ENCODE measurements around the gene TMEM214. TPM values are rescaled to one million over a fixed set of nuclear protein-coding genes. Genes with fewer than 3 reads are reported as not detected.

The TMEM214 gene
- total and polyA plus RNA-seq, 2 donors from 2014 or later, result 50.5 to 74.8 TPM

DNA sequence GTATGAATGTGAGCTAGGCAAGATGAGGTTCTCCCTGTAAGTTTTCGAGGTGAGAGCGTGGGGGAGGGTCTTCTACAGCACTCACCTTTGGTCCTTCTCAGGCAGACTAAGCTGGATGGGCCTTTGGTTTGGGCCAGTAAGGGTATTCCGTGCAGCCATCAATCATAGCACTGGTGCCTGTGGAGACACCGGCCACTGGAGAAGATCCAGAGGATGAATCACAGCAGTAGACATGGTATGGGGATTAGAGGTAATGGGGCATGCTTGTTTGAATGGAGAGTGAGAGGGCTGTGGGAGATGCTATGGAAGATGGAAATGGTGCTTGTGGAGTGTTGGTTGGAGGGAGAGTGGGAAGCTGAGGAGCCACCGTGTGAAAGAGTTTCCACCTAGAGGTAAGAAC, 46.2 kb upstream of the TMEM214 start:
- Histone ChIP-seq H3K27me3 (ENCODE audit: control insufficient read depth, insufficient read depth, low read length) (no peaks in the 10 kb centered on the region), H3K9ac (ENCODE audit: low read length in 3 of 3) (no peak overlapping the region), H3K9me3 (ENCODE audit: control insufficient read depth in 2 of 3, insufficient read depth in 1 of 3, low read length in 3 of 3) (no peaks in the 10 kb centered on the region), H3K4me3 (ENCODE audit: low read length in 3 of 3) (no peak overlapping the region), H3K4me1 (ENCODE audit: control insufficient read depth in 2 of 3, insufficient read depth in 2 of 3, low read depth in 1 of 3, low read length in 3 of 3) (peaks cover 0 to 12% (median 12%) of the 10 kb centered on the region in 3 donors), H3K36me3 (ENCODE audit: control insufficient read depth in 2 of 3, insufficient read depth in 3 of 3, low read length in 3 of 3) (no peaks in the 10 kb centered on the region), H3K27ac (ENCODE audit: low read depth in 2 of 2, low read length in 2 of 2) (no peak overlapping the region)
- TF ChIP-seq, protein P1, sequence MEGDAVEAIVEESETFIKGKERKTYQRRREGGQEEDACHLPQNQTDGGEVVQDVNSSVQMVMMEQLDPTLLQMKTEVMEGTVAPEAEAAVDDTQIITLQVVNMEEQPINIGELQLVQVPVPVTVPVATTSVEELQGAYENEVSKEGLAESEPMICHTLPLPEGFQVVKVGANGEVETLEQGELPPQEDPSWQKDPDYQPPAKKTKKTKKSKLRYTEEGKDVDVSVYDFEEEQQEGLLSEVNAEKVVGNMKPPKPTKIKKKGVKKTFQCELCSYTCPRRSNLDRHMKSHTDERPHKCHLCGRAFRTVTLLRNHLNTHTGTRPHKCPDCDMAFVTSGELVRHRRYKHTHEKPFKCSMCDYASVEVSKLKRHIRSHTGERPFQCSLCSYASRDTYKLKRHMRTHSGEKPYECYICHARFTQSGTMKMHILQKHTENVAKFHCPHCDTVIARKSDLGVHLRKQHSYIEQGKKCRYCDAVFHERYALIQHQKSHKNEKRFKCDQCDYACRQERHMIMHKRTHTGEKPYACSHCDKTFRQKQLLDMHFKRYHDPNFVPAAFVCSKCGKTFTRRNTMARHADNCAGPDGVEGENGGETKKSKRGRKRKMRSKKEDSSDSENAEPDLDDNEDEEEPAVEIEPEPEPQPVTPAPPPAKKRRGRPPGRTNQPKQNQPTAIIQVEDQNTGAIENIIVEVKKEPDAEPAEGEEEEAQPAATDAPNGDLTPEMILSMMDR (IDR thresholded peaks at IDR 0.05; ENCODE audit: borderline replicate concordance, extremely low read depth, insufficient read depth), result no peak
- intact Hi-C loops (cut with DNase I), result no loop called here
- FAIRE-seq, result no peak
- no peak for DNase-seq

- no peak overlapping the region for H3K9ac ChIP-seq (ENCODE audit: low read length in 3 of 3)
- no peaks in the 10 kb centered on the region for H3K36me3 ChIP-seq (ENCODE audit: control insufficient read depth in 2 of 3, insufficient read depth in 3 of 3, low read length in 3 of 3)
- FAIRE-seq (no peak), DNase-seq (no peak)
- H3K27me3 ChIP-seq (ENCODE audit: control insufficient read depth, insufficient read depth, low read length), result no peaks in the 10 kb centered on the region
- intact Hi-C loops (cut with DNase I), result no loop called here
- H3K27ac ChIP-seq (ENCODE audit: low read depth in 2 of 2, low read length in 2 of 2), result no peak overlapping the region
- no peaks in the 10 kb centered on the region for H3K9me3 ChIP-seq (ENCODE audit: control insufficient read depth in 2 of 3, insufficient read depth in 1 of 3, low read length in 3 of 3)
- no peak overlapping the region for H3K4me3 ChIP-seq (ENCODE audit: low read length in 3 of 3)
- TF ChIP-seq, protein P1 (IDR thresholded peaks at IDR 0.05; ENCODE audit: borderline replicate concordance, extremely low read depth, insufficient read depth), result no peak
- H3K4me1 ChIP-seq (ENCODE audit: control insufficient read depth in 2 of 3, insufficient read depth in 2 of 3, low read depth in 1 of 3, low read length in 3 of 3), result peaks cover 0 to 3% (median 0%) of the 10 kb centered on the region in 3 donors
Observed at GRCh38 chr2:26988058-26988860, 44.5 kb upstream of the TMEM214 start.

DNA sequence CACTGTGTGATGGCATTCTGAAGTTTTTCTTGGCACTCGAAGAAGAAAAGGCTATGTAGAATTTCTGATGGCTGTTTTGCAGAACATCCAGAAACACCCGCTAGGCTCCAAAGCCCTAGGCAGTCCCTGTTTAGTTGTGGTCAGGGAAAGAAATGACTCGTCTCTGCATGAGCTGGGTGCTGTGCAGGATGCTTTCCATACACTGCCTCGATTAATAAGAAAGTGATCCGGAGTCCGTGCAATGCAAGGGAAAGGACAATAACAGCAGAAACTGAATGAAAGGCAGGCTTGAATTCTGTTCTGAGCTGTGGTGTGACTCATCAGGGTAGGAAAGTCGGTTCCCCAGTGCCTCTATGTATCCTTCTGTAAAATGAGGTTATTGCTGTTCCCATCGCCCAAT, 43.6 kb upstream of the TMEM214 start:
- Histone ChIP-seq H3K9me3 (ENCODE audit: control insufficient read depth in 2 of 3, insufficient read depth in 1 of 3, low read length in 3 of 3) (no peaks in the 10 kb centered on the region), H3K4me1 (ENCODE audit: control insufficient read depth in 2 of 3, insufficient read depth in 2 of 3, low read depth in 1 of 3, low read length in 3 of 3) (peaks cover 0 to 3% (median 0%) of the 10 kb centered on the region in 3 donors), H3K9ac (ENCODE audit: low read length in 3 of 3) (no peak overlapping the region), H3K4me3 (ENCODE audit: low read length in 3 of 3) (no peak overlapping the region), H3K36me3 (ENCODE audit: control insufficient read depth in 2 of 3, insufficient read depth in 3 of 3, low read length in 3 of 3) (no peaks in the 10 kb centered on the region), H3K27ac (ENCODE audit: low read depth in 2 of 2, low read length in 2 of 2) (no peak overlapping the region), H3K27me3 (ENCODE audit: control insufficient read depth, insufficient read depth, low read length) (no peaks in the 10 kb centered on the region)
- TF ChIP-seq, protein P1 (IDR thresholded peaks at IDR 0.05; ENCODE audit: borderline replicate concordance, extremely low read depth, insufficient read depth), result no peak
- intact Hi-C loops (cut with DNase I), result no loop called here
- FAIRE-seq (no peak), DNase-seq (no peak)
